RWPE1 (cell line): ENCODE measurements around the gene CDK2.
"Not testable (repeated sequence)": the region's sequence is repeated elsewhere in the genome, so short reads cannot be mapped to it uniquely, and the experiment has no call there.

Source experiments
- CTCF ChIA-PET: fragments of 350-600 bp; sonication (Branson Sonifier 250); formaldehyde crosslinking; extraction: SDS; loops from one replicate; lab custom pipeline; 2021; lab: Yijun Ruan, JAX
- POLR2A ChIA-PET: fragments of 400-600 bp; formaldehyde crosslinking; extraction: SDS; loops from one replicate; lab custom pipeline; 2020; ENCODE audit warnings: antibody characterized with exemption; ENCODE audit not compliant: low non-redundant PET; lab: Yijun Ruan, JAX
- DNase-seq: peaks from one replicate; pipeline ENCODE4 v3.0.0; 2012; ENCODE audit warnings: low spot score
- H3K27ac ChIP-seq: fragments of 450-650 bp; 2 replicates; pipeline ENCODE4 v1.5.1; 2017
- TF ChIP-seq, protein P1 (sequence below): fragments of 450-650 bp; conservative IDR thresholded peaks from 2 replicates; pipeline ENCODE4 v1.5.1; 2017; ENCODE audit warnings: low read depth, mild to moderate bottlenecking

CDK2 gene

DNA sequence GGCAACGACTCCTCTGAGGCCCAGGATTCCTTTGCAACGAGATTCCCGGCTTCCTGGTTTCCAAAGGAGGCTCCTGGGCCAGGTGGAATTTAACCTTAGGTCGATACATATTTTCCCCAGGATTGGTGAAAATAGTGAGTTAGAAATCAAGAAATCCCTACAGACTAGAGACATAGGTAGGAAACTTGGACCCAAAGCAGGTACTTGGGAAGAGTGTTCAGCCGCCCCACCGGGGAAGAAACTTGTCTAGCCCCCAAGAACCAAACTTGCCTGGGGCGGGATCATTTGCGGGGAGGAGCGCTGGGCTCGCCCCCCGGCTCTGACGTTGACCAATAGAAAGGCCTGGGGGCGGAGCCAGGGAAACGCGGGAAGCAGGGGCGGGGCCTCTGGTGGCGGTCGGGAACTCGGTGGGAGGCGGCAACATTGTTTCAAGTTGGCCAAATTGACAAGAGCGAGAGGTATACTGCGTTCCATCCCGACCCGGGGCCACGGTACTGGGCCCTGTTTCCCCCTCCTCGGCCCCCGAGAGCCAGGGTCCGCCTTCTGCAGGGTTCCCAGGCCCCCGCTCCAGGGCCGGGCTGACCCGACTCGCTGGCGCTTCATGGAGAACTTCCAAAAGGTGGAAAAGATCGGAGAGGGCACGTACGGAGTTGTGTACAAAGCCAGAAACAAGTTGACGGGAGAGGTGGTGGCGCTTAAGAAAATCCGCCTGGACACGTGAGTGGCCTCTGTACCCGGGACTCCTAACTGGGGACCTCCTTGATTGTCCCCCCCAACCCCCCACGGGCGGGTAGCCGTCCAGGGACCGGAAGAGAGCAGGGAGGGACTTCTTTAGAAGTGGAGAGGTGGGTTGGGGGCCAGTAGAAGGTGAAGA is at the start of gene CDK2:
TSS of gene CDK2 (plus strand) at position 423 of the 874 bp plus-strand sequence. CDS start at position 602, 179 bp downstream.
- CTCF ChIA-PET, result no interaction called here
- peak within 1 kb of the TSS; percentile 86 for H3K27ac ChIP-seq
- peak; percentile 93 for DNase-seq
- POLR2A ChIA-PET, result no interaction called here
- TF ChIP-seq, protein P1, sequence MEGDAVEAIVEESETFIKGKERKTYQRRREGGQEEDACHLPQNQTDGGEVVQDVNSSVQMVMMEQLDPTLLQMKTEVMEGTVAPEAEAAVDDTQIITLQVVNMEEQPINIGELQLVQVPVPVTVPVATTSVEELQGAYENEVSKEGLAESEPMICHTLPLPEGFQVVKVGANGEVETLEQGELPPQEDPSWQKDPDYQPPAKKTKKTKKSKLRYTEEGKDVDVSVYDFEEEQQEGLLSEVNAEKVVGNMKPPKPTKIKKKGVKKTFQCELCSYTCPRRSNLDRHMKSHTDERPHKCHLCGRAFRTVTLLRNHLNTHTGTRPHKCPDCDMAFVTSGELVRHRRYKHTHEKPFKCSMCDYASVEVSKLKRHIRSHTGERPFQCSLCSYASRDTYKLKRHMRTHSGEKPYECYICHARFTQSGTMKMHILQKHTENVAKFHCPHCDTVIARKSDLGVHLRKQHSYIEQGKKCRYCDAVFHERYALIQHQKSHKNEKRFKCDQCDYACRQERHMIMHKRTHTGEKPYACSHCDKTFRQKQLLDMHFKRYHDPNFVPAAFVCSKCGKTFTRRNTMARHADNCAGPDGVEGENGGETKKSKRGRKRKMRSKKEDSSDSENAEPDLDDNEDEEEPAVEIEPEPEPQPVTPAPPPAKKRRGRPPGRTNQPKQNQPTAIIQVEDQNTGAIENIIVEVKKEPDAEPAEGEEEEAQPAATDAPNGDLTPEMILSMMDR, result no peak

DNA sequence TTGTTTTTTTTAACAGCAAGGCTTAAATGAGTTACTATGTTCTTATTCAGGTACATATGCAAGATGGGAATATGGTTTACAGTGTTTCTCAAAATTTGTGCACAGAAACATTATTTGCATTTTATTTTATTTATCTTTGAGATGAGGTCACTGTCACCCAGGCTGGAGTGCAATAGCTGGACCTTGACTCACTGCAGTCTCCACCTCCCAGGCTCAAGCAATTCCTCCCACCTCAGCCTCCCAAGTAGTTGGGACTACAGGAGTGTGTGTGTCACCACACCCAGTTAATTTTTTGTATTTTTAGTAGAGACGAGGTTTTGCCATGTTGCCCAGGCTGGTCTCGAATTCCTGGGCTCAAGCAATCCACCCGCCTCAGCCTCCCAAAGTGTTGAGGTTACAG is 47.6 kb upstream of the CDK2 start:
- POLR2A ChIA-PET, DNase-seq: not testable (repeated sequence)
- H3K27ac ChIP-seq, result peak overlapping the region; percentile 55
- CTCF ChIA-PET, result interaction anchor here (0.6 kb wide), 1 partner anchor 97 kb away, joined by 3 read pairs; no protein-coding TSS in a partner anchor

DNA sequence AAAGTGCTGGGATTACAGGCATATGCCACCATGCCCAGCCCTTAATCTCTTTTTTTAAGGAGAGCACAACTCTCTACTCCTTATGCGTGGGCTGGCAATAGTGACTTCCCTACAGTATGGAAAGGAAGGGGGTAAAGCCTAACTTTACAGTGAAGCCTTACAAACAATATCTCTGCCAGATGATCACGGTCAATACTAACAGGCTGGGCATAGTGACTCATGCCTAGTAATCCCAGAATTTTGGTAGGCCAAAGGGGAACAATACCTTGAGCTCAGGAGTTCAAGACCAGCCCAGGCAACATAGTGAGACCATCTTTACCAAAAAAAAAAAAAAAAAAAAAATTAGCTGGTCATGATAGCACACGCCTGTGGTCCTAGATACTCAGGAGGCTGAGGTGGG is 44.5 kb upstream of the CDK2 start:
- POLR2A ChIA-PET, result interaction anchor here (0.5 kb wide), 1 partner anchor 96 kb away, joined by 4 read pairs; no protein-coding TSS in a partner anchor
- no peak overlapping the region for H3K27ac ChIP-seq
- TF ChIP-seq, protein P1, result no peak
- DNase-seq, result no peak
- CTCF ChIA-PET, result interaction anchor here (0.6 kb wide), 1 partner anchor 184 kb away, joined by 4 read pairs; no protein-coding TSS in a partner anchor

DNA sequence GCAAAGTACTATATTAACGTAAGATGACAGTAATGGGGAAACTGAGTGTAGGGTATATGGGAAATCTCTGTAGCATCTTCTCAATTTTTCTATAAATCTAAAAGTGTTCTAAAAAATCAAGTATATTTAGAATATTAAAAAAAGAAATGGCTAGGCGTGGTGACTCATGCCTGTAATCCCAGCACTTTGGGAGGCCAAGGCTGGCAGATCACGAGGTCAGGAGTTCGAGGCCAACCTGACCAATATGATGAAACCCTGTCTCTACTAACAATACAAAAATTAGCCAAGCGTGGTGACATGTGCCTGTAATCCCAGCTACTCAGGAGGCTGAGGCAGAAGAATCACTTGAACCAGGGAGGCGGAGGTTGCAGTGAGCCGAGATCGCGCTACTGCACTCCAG is 43.0 kb upstream of the CDK2 start:
- H3K27ac ChIP-seq, POLR2A ChIA-PET, DNase-seq, CTCF ChIA-PET: not testable (repeated sequence)

DNA sequence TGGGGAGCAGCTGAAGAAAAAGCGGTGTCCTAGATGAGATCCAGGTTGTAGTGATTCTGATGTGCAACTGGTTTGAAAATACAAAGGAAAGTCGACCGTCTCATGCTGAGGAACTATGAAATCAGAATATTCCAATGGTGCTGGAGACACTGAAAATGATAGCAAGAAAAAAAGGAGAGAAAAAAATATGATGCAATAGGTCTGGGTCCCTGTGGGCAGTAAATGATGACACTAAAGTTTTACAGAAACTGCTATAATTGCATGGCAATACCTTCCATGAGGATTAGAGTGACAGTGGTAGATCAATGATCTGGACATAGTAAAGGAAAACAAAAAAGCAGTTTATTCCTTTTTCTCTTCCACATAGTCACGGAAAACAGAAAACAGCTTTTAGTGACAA is 41.3 kb upstream of the CDK2 start:
- DNase-seq, result no peak
- no peak overlapping the region for H3K27ac ChIP-seq
- TF ChIP-seq, protein P1, result no peak
- ChIA-PET CTCF (interaction anchor here (0.6 to 1.6 kb wide), 4 partner anchors 93 to 1941 kb away, joined by 4 to 6 read pairs (median 4); no protein-coding TSS in a partner anchor), POLR2A (interaction anchor here (2.3 kb wide), 1 partner anchor 96 kb away, joined by 20 read pairs; the partner anchor contains the start of gene DNAJC14)

DNA sequence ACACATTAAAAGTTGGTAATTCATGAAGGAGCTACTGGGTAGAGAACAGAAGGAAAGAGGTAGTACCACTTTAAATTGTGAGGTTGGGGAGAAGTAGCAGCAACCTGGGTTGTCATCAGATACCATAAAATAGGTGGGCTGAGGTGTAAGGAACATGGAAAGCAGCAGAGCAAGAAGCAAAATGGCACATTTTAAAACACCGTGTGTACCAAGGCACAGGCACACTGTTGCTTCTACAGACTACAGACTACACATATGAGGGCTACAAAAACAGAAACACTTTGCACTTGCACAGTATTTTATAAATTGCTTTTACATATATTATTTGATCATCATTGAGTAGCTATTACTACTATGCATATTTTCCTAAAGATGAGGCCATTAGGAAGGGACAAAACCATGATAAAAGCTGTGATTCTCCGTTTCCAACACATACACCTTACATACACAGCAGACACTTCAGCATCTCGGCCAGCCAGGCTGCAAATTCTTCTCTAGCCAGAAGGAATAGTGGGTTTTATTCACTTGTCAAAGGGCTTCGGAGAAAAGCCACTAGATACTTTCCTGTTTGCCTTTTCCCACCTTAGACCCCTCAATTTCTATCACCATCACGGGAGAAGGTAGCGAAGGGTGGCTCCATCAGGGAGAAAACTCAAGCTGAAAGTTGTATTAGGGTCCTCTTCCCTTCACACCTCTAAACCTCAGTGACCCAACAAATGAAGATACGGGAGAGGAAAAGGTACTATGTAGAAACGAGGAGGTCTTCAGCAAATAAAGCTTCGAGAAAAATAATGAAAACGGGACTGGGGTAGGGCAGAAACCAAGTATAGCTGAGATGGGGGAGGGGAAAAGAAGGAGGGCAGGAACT is 40.5 kb upstream of the CDK2 start:
- POLR2A ChIA-PET, result interaction anchor here (1.2 to 2.3 kb wide), 2 partner anchors 12 to 97 kb away, joined by 3 to 20 read pairs; partner anchors contain the start of gene DNAJC14
- CTCF ChIA-PET, result interaction anchor here (0.5 to 2.4 kb wide), 13 partner anchors 13 to 155 kb away, joined by 3 to 18 read pairs (median 4); no protein-coding TSS in a partner anchor
- DNase-seq, result no peak
- peak overlapping the region; percentile 99 for H3K27ac ChIP-seq
- TF ChIP-seq, protein P1, result no peak
